Measurements from ENCODE around the gene ZNF287. TPM values are rescaled to one million over a fixed set of nuclear protein-coding genes. Genes with fewer than 3 reads are reported as not detected.
"Not testable (repeated sequence)": the region's sequence is repeated elsewhere in the genome, so short reads cannot be mapped to it uniquely, and the experiment has no call there.

The ZNF287 gene
- total RNA-seq: 34.9 TPM

DNA sequence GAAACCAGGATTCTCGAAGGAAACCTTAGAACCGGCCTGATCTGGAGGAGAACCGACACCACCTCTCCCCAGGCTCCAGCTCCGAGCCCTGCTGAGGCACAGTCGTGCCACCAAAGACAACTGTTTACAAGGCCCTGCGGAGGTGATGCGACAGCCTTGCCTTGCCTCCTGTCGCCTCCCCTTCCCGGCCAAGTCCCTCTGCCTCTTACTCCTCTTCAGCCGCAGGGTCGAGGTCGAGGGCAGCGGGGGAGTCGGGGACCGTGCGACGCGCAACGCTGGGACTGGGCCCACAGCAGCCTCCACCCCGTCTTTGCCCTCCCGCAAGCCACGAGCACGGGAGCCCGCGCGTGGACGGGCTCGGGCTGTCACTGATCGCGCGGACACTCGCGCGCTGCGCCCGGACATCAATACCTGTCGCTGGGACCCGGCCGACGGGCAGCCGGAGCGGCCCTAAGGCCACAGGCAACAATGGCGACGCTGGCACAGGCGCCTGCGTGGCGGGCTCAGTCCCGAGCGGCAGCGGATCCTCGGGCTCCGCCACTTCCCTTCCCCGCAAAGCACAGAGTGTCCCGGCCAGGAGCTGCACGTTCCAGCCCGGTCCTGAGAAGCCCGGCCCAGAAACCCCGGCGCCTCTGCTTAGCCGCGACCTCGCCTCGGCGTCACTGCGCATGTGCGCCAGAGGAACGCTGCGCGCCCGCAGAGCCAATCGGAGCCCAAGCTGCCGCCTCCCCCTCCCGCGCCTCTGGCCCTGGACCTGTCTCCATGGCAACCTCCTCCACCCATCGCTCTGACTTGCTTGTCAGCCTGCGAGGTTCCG lies at the start of gene ZNF287:
TSS of gene ZNF287 (minus strand) at position 664 of the 817 bp plus-strand sequence. CDS start 1,473 bp downstream, outside the sequence.
- peak; percentile 93 for DNase-seq

- DNase-seq: no peak
These were observed 48.6 kb upstream of the ZNF287 start for GRCh38 chr17:16617481-16618060.

GRCh38 chr17:16599537-16599936 lies 30.5 kb upstream of the ZNF287 start:
- no peak for DNase-seq

DNA sequence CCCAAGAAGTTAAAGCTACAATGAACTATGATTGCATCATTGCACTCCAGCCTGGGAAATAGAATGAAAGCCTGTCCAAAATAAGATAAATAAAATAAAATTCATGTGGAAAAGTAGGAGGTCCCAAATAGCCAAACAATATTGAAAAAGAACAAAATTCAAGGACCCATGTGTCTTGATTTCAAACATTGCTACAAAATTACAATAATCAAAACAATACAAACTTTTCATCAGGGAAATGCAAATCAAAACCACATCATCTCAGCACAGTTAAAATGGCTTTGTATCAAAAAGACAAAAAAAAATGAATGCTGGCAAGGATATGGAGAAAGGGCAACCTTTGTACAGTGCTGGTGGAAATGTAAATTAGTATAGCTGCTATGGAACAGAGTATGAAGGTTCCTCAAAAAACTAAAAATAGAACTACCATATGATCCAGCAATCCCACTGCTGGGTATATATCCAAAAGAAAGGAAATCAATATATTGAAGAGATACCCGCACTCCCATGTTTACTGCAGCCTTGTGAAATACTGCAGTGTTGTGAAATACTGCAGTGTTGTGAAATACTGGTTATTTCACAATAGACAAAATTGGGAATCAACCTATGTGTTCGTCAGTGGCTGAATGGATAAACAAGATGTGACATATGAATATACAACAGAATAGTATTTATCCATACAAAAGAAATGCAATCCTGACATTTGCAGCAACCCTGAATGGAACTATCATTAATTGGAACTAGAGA lies 24.5 kb upstream of the ZNF287 start:
- DNase-seq: no peak

GRCh38 chr17:16589097-16589969 lies 20.3 kb upstream of the ZNF287 start:
- DNase-seq: peak; percentile 84

- no peak for DNase-seq
These were observed 16.8 kb upstream of the ZNF287 start for GRCh38 chr17:16585796-16586195.

- DNase-seq: peak; percentile 85
These were observed 15.4 kb upstream of the ZNF287 start for GRCh38 chr17:16584273-16584995.

- DNase-seq: no peak
These were observed 14.8 kb upstream of the ZNF287 start for GRCh38 chr17:16583781-16584180.

GRCh38 chr17:16573466-16573865 lies 4.5 kb upstream of the ZNF287 start:
- no peak for DNase-seq

- no peak for DNase-seq
These were observed 331 bp upstream of the ZNF287 start for GRCh38 chr17:16569358-16569712.

GRCh38 chr17:16552637-16553045 lies 16.4 kb downstream of the ZNF287 start:
- no peak for DNase-seq

GRCh38 chr17:16551878-16552636 lies 16.9 kb downstream of the ZNF287 start:
- DNase-seq: no peak

DNA sequence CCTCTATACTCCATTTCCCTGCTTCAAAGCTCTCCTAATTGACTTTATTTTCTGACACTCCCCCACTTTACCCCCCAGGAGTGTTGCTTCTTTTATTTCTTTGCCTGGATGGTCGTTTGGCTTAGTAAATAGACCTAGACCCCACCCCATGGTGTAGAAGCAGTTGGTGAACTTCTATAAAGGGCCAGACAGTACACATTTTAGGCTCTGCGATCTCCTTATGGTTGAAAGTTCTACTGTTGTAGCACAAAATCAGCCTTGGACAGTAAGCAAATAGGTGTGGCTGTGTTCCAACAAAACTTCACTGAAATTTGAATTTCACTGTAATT lies 31.9 kb downstream of the ZNF287 start:
- DNase-seq: no peak

- no peak for DNase-seq
These were observed 34.8 kb downstream of the ZNF287 start for GRCh38 chr17:16534236-16534635.

GRCh38 chr17:16529906-16530305 lies 39.1 kb downstream of the ZNF287 start:
- no peak for DNase-seq

DNA sequence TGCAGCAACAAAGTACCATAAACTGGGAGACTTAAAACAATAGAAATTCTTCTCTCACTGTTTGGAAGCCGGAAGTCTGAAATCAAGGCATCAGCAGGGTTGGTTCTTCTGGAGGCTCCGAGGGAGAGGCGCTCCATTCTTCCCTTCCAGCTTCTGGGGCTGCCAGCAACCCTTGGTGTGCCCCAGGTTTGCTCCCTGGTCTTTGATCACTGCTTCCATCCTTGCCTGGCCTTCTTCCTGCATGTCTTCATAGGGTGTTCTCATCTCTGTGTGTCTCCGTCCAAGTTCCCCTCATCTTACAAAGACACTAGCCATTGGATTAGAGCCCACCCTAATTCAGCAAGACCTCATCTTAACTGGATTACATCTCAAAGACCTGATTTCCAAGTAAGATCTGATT lies 41.7 kb downstream of the ZNF287 start:
- no peak for DNase-seq

DNA sequence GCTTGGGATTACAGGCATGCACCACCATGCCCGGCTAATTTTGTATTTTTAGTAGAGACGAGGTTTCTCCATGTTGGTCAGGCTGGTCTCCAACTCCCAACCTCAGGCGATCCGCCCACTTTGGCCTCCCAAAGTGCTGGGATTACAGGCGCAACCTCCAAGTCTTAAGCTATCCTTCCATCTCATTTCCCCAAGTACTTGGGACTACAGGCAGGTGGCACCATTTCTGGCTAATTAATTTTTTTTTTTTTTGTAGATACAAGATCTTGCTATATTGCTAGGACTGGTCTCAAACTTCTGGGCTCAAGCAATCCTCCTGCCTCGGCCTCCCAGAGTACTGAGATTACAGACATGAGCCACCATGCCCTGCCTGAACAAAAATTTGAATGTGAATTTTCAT lies 43.4 kb downstream of the ZNF287 start:
- not testable (repeated sequence) for DNase-seq

- DNase-seq: peak; percentile 65
These were observed 47.8 kb downstream of the ZNF287 start for GRCh38 chr17:16521070-16521727.

DNA sequence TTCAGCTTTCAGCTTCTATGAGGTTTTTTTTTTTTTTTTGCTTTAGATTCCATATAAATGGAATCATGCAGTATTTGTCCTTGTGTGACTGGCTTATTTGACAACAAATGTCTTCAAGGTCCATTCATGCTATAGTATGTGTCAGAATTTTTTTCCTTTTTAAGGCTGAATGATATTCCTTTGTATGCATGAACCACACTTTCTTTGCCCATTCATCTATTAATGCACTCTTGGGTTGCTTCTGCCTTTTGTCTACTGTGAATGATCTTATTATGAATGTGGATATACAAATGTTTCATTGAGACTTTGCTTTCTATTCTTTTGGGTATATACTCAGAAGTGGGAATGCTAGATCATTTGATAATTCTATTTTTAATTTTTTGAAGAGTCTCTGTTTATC lies 50.0 kb downstream of the ZNF287 start:
- no peak for DNase-seq

DNA sequence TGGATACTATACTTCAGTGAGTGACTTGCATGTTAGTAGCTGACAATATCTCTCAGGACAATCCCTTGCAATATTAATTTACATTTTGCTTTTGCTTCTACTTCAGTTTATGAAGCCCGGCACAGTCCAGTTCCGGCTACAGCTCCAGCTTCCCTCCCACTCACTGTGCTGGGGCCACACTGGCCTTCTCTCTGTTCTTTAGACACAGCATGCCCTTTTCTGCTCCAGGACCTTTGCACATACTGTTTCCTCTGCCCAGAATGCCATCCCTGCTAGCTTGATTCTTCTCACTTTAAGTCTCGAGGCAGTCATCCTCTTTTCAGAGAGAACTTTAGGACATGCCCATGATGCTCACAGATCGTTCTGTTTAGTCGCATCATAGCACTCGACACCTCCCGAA lies 51.5 kb downstream of the ZNF287 start:
- DNase-seq: no peak
